OCI-LY3 (cell line): ENCODE measurements around the gene PHLDB2.

Experiments
- EZH2phosphoT487 ChIP-seq: fragments of 200-600 bp; shearing (Covaris generic); IDR thresholded peaks from 2 replicates; pipeline ENCODE4 v1.6.1; 2018; ENCODE audit warnings: antibody characterized with exemption, mixed run types, low read depth
- TF ChIP-seq, protein P1 (sequence below): fragments of 200-600, 300-600 bp; sonication (generic); IDR thresholded peaks from 2 replicates; pipeline ENCODE4 v1.5.1; 2014; ENCODE audit warnings: antibody characterized with exemption, low read length, low read depth

DNA sequence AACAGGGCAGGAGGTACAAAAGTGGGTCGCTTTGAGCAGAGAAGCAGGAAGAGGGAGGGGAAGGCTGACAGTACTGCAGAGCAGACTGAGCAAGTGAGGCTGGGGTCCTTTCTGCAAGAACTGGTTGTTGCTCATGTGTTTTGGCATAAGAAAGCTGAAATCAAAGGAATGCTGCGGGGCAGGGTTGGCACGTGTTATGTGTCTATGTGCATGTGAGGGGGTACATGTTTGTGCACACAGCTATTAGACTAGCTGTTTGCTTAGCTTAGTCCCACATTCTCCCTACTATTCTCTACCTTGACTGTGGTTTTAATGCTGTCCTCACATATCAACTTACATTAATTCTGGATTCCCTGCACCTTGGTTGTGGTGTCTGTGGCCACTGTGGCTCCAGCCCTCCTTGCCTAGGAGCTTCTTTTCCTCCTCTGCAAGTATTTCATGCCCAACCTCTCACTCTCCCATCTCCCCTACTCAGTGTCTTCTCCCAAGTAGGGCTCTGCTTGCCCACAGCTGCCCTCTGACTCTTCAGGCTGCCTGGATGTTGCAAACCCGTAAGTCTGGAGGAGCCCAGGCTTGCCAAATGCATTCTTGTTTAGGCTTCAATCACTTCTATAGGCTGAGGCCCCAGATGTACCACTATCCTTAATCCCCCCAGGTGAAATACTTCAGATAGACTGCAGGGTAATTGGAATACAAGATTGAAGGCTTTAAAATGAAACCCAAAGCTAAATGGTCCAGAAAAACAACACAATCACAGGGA is 144.4 kb downstream of the PHLDB2 start:
- TF ChIP-seq, protein P1, sequence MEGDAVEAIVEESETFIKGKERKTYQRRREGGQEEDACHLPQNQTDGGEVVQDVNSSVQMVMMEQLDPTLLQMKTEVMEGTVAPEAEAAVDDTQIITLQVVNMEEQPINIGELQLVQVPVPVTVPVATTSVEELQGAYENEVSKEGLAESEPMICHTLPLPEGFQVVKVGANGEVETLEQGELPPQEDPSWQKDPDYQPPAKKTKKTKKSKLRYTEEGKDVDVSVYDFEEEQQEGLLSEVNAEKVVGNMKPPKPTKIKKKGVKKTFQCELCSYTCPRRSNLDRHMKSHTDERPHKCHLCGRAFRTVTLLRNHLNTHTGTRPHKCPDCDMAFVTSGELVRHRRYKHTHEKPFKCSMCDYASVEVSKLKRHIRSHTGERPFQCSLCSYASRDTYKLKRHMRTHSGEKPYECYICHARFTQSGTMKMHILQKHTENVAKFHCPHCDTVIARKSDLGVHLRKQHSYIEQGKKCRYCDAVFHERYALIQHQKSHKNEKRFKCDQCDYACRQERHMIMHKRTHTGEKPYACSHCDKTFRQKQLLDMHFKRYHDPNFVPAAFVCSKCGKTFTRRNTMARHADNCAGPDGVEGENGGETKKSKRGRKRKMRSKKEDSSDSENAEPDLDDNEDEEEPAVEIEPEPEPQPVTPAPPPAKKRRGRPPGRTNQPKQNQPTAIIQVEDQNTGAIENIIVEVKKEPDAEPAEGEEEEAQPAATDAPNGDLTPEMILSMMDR: no peak
- TF ChIP-seq EZH2phosphoT487: no peak
